GM13977 (cell line): Measurements from ENCODE around the gene KCNQ1.

Experiments
- DNase-seq: peaks from one replicate; pipeline ENCODE4 v3.0.0; 2012; ENCODE audit warnings: low spot score
- CTCF ChIP-seq: IDR thresholded peaks from 2 replicates; pipeline ENCODE4 v1.5.1; 2012; ENCODE audit warnings: mild to moderate bottlenecking, control low read depth; ENCODE audit not compliant: insufficient read depth; ENCODE audit errors: extremely low read depth, missing control alignments
- in situ Hi-C: fragments of 300-500 bp; cut with MboI; formaldehyde crosslinking; loops from one replicate; pipeline ENCODE4 v1.12.0; 2022; ENCODE audit warnings: low sequenced_read_pairs, low pct_unique_long_range_greater_than_20kb, mixed read lengths, inconsistent platforms; ENCODE audit not compliant: unreplicated experiment

The KCNQ1 gene

DNA sequence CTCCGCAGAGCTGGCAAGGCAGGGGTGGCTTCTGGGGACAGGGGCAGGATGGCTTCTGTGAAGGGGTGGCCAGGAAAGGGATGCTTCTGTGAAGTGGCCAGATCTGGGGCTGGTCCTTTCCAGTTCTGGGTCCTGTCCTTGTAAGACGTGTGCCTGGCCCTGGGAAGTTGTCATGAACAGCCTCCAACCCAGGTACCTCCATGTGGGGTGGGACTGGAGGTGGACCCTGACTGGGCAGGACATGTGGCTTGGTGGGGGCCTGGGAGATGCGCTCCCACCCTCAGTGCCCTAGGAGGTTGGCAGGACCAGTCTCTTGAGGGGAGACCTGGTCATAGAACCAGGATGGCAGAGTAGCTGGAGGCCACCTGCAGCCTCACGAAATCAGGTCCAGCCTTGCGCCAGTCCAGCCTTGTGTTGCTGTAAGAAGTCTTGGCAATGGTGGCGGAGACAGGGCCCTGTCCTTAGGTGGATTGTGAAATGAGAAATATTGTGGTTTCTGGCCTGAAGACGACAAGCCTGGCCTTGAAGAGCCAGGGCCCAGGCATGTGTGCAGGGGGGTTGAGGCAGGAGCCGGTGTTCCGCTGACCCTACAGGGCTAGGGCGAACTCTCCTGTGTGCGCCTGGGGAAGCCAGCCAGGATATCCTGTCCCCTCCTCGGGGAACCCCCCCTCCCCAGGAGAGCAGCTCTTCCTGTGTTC lies 2.6 kb downstream of the KCNQ1 start:
- TF ChIP-seq CTCF: no peak
- in situ Hi-C loops: no loop called here
- DNase-seq: no peak

DNA sequence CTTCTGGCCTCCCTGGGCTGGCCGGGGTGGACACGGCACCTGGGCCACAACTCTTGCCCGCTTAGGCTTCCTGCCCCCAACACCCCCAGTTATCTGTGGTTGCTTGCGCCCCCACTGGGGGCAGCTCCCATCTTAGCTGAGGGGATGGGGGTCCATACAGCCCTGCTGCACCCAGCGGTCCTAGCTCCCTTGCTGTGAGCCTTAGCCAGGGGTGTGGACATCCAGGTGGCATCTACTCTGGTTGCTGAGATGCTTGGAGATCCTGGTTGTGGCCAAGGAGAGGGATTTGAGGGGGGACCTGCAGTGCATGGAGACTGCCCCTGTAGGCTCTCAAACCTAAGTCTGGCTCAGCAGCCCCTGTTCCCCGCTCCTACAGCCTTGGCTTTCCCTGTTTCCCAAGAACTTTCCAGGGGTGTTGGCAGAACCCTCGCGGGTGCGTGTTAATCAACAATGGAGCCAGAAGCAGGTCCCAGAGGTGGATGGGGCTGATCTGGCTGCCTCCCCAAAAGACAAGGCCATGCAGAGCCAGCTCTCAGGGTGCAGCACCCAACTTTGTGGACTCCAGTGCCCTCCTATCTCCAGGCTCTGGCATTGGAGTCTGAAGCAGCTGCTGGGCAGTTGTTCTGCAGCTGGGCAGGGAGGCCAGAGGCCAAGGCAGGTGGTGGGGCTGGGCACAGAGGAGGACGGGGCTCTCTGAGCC lies 3.3 kb downstream of the KCNQ1 start:
- no peak for DNase-seq
- no peak for TF ChIP-seq CTCF
- in situ Hi-C loops: no loop called here

- DNase-seq: no peak
- in situ Hi-C loops: no loop called here
These were observed 4.1 kb downstream of the KCNQ1 start for GRCh38 chr11:2448661-2449547.

GRCh38 chr11:2449548-2450320 lies 4.9 kb downstream of the KCNQ1 start:
- TF ChIP-seq CTCF: no peak
- in situ Hi-C loops: no loop called here
- DNase-seq: no peak

More at GRCh38 chr11:2448661-2449547, 4.1 kb downstream of the KCNQ1 start:
- no peak for TF ChIP-seq CTCF

GRCh38 chr11:2450321-2451041 lies 5.7 kb downstream of the KCNQ1 start:
- DNase-seq: no peak
- no peak for TF ChIP-seq CTCF
- in situ Hi-C loops: no loop called here
